HG03432 (cell line): ENCODE results near the gene TTC38.

Source experiments
- ATAC-seq: cut with Tn5 transposase; IDR thresholded peaks from one replicate; pipeline ENCODE4 v1.9.1; 2021; ENCODE audit warnings: mild to moderate bottlenecking, moderate library complexity; ENCODE audit not compliant: unreplicated experiment

Gene TTC38

GRCh38 chr22:46267431-46268279, at the start of gene TTC38:
TTC38 (plus strand) TSS chr22:46268008; CDS start chr22:46268040, 32 bp downstream.
- peak; percentile 82 for ATAC-seq

GRCh38 chr22:46219636-46220035, 48.2 kb upstream of the TTC38 start:
- no peak for ATAC-seq

GRCh38 chr22:46220921-46221320, 46.9 kb upstream of the TTC38 start:
- no peak for ATAC-seq

DNA sequence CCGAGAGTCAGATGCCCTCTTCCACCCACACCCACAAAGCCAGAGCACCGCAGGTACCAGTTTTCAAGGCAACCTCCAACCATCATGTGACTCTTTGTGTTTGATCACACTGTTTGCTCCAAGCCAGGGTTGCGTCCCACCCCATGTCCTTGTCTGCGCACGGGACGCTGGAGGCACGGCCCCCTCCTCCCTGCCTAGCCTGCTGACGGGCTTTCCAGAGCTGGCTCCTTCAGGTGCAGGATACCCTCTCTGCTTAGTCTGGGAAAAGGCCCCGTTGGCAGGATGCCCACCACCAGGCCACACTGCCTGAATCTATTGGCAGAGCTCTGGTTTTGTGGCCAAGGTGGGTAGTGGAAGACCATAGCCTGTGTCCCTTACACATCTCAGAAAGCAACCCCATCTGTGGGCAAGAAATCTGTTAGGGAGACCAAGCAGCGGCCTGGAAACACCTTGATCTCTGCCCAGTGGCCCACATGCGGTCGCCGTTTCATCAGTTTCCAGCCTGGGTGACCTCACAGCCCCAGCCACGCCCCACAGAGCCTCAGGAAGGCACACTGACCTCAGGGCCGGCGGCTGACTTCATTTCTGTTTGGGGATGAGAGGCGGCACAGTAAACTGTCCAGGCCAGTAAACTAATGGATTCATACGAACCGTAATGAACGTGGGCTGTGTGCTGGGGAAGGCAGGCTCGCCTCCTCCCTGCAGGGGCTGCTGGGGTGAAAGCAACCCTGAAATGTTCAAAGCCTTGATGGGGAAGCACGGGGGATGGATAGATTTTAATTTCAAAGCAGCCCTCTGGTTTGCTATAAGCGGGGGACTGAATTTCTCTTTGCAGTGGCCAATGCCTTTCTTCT, 43.5 kb upstream of the TTC38 start:
- no peak for ATAC-seq

DNA sequence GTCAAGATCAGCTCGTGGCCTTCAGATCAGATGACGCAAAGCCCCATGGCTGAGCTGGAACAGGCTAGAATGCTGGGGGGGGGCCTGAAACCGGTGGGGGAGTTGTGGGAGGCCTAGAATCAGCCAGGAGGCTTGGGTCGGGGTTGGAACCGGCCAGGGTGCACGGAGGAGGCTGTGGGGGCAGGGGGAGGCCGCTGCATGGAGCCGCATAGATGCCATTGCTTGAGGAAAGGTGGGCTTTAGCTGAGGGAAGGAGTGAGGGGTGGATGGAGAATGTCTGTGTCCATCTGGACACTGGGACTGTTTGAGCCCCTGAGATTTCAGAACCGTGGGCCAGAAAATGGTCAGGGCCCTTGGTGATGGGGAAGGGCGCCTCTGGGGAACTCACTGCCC, 42.9 kb upstream of the TTC38 start:
- ATAC-seq = no peak

DNA sequence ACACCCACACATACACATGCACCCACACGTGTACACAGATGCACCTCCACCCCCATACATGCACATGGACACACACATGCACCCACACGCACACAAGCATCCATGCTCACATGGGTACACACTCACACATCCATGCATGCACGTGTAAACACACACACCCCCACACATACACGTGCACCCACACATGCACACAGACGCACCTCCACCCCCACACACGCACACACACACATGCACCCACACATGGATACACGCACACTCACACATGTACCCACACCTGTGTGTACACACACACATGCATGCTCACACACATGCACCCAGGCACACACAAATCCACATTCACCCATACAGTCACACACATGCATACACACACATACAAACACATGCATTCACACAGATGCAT, 42.2 kb upstream of the TTC38 start:
- ATAC-seq = no peak

DNA sequence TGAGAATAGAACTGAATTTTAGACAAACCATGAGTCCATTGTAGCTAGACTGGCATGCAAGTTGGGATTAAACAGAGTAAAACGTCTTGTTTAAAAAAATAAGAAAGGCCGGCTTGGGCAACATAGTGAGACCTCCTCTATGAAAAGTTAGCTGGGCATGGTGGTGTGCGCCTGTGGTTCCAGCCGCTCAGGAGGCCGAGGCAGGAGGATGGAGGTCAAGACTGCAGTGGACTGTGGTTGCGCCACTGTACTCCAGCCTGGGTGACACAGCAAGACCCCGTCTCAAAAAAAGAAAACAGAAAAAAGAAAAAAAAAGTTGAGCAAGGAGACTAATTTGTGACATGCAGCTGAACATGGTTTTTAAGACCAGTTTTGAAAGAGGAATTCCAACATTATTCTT, 41.2 kb upstream of the TTC38 start:
- ATAC-seq = no peak

GRCh38 chr22:46229701-46230100, 38.1 kb upstream of the TTC38 start:
- no peak for ATAC-seq

- ATAC-seq = no peak
Observed at GRCh38 chr22:46230262-46230901, 37.4 kb upstream of the TTC38 start.

DNA sequence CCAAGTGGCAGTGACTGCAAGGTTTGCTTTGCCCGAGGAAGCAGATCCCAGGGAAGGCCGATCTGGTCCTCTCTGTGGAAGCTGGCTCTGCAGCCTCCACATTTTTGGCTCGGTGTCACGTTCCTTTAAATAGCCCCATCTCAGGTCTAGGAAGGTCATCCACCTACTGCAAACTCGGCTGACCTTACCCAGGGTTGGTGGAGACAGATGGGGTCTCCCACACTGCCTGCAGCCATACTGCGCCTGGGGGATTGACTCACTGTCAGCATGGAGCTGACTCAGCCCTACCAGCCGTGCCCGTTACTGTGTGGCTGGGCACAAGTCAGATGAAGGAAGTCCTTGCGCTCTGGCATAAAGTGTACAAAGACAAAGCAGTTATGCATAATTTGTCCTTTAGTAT, 34.6 kb upstream of the TTC38 start:
- ATAC-seq = no peak

- no peak for ATAC-seq
Observed at GRCh38 chr22:46234969-46235368, 32.8 kb upstream of the TTC38 start.

- no peak for ATAC-seq
Observed at GRCh38 chr22:46237453-46238124, 30.2 kb upstream of the TTC38 start.

DNA sequence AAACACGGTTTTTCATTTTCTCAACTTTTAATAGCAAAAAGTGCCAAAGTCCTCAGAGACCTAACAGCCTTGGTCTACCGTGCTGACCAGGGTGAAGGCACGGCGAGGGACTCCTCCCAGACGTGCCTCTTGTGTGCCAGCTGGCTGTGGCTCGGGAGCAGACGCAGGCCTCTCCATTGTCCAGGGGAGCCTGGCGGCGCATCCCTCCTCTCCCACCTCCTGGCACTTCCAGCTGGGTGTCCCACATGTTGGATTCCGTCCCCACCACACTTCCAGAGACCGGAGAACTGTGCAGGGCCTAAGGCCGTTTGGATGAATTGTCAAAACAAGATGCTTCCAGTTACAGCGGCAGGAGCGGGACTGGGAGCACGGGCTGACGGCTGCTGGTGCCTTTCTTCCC, 29.3 kb upstream of the TTC38 start:
- no peak for ATAC-seq

DNA sequence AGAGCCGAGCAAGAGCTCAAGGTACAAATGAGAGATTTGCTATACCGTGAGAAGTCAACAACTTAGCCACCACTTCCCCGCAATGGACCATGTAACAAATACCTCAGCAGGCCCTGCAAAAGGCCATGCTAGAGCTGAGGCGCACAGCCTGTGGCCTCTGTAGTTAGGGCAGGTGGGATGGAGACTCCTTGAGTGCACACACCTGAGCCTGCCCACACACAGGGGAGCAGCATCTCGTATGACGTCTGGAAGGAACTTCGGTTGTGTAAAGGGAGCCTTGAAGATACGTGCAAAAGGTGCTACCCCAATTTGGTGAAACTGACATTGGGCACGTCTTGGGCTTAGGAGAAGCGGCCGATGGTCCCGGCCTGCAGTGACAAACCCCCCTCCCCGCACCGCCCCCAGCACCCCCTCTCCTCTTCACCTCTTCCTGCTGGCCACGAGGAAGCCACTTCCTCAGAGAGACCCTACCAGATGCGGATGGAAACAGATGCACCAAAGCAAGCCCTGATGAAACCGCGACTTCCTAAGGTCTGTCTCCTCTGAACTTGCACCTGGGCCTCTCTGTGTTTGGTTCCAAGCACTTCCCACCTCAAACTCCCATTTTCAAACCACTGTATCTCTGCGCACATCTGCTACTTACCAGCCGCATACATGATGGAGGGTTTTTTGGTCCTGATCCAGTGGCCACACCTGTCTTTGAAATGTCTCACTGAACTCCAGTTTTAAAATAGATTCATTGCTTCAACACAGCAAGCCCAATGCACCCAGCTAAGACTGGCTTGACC, 28.4 kb upstream of the TTC38 start:
- no peak for ATAC-seq

DNA sequence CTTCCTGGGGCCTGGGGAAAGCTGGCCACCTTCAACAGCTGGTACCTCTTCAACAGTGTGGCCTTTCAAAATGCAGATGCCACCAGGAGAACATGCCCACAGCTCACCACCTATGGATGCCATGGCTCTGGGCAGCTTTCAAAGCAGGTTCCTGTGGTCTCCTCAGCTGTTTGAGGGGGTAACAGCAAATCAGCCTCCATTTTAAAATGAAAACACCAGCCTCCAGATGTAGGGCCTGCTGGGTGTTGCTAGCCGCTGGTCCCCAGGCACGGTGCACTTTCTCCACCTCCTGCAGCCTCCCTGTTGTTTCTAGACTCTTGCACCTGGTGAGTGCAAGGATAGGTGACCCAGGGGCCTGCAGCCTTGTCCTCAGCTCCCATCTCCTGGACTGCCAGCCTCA, 27.7 kb upstream of the TTC38 start:
- no peak for ATAC-seq

GRCh38 chr22:46240506-46240905, 27.3 kb upstream of the TTC38 start:
- ATAC-seq = no peak

- ATAC-seq = no peak
Observed at GRCh38 chr22:46240907-46241306, 26.9 kb upstream of the TTC38 start.

DNA sequence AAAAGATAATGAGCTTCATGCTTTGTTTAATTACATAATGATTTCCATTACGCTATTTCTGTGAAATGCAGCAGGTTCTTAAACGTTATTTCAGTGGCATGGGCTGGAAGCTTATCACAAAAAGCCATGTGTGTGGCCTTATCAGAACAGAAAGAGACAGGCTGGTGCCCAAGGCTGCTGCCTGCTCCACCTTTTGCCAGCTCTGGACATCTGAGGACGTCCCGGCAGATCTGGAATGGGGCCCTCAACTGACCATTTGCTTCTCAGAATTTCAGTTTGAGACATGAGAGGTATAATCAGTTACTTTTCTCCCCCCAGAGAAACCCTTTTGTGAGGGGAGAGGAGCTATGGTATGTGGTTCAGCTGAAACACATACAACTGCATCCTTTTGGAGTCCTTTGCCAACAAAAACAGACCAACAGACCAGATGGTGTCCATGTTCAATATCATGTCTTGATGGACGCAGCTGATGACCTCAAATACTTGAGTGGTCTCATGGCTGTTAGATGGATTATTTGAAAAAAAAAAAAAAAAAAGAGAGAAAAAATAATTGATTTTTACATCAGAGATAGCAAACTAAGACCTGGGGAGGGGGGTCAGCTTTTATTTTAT, 26.3 kb upstream of the TTC38 start:
- ATAC-seq = no peak

GRCh38 chr22:46242076-46242475, 25.7 kb upstream of the TTC38 start:
- no peak for ATAC-seq

GRCh38 chr22:46244771-46245170, 23.0 kb upstream of the TTC38 start:
- ATAC-seq = no peak
